HG03565 (cell line): Measurements from ENCODE around the gene ZNF780B.
A peak's percentile ranks its signal among the peaks of the same experiment; 100 is the strongest.
"Not testable (repeated sequence)": the region's sequence is repeated elsewhere in the genome, so short reads cannot be mapped to it uniquely, and the experiment has no call there.

ENCODE experiments used
- ATAC-seq: cut with Tn5 transposase; IDR thresholded peaks from one replicate; pipeline ENCODE4 v1.9.1; 2021; ENCODE audit warnings: mild to moderate bottlenecking, moderate library complexity; ENCODE audit not compliant: unreplicated experiment

Gene ZNF780B

DNA sequence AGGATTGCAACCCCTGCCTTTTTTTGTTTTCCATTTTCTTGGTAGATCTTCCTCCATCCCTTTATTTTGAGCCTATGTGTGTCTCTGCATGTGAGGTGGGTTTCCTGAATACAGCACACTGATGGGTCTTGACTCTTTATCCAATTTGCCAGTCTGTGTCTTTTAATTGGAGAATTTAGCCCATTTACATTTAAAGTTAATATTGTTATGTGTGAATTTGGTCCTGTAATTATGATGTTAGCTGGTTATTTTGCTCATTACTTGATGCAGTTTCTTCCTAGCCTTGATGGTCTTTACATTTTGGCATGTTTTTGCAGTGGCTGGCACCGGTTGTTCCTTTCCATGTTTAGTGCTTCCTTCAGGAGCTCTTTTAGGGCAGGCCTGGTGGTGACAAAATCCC, 14.3 kb downstream of the ZNF780B start:
- ATAC-seq: not testable (repeated sequence)

- ATAC-seq: not testable (repeated sequence)
These were observed 18.0 kb downstream of the ZNF780B start for GRCh38 chr19:40038047-40038446.

- no peak for ATAC-seq
These were observed 20.0 kb downstream of the ZNF780B start for GRCh38 chr19:40035996-40036395.

- no peak for ATAC-seq
These were observed 22.0 kb downstream of the ZNF780B start for GRCh38 chr19:40033989-40034560.

GRCh38 chr19:40026597-40026970, 29.4 kb downstream of the ZNF780B start:
- no peak for ATAC-seq

- no peak for ATAC-seq
These were observed 30.0 kb downstream of the ZNF780B start for GRCh38 chr19:40025938-40026596.

DNA sequence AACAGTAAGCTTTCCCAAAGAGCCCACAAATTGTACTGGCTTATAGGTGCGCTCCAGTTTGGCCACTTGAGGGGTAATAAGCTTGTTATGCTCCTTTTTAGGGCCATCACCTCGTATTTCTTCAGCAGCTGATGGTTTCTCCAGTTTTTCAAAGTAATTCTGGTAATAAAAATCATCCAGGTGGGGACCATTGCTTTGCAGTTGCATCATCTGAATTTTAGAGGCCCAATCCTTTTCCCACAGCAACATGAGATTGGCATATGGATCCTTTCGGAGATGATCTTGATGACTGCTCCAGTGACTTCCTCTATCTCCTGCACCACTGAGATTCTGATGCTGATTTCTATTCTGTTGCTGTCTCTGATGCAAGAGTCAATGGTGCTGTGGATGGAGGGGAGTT, 32.1 kb downstream of the ZNF780B start:
- ATAC-seq: no peak

GRCh38 chr19:40013991-40014390, 42.0 kb downstream of the ZNF780B start:
- no peak for ATAC-seq

GRCh38 chr19:40009674-40010073, 46.4 kb downstream of the ZNF780B start:
- no peak for ATAC-seq

DNA sequence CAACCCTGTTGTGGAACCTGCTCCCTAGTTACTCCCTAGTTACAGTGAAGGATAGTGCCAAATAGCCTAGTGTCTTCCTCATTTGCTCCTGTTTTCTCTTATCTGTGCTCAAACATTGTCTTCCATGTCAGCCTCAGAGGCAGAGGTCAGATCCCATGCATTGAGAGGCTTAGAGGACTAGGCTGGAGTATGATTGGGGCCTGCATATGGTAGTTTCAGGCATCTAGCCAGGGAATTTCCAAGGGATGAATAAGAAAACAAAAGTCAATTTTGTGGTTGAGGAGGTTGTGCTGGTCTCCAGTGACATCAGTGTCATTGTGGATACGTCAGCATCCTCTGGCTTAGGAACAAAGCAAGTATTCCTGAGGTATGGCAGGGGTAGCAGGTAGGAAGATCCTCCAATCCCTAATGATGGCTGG, 49.7 kb downstream of the ZNF780B start:
- no peak for ATAC-seq

DNA sequence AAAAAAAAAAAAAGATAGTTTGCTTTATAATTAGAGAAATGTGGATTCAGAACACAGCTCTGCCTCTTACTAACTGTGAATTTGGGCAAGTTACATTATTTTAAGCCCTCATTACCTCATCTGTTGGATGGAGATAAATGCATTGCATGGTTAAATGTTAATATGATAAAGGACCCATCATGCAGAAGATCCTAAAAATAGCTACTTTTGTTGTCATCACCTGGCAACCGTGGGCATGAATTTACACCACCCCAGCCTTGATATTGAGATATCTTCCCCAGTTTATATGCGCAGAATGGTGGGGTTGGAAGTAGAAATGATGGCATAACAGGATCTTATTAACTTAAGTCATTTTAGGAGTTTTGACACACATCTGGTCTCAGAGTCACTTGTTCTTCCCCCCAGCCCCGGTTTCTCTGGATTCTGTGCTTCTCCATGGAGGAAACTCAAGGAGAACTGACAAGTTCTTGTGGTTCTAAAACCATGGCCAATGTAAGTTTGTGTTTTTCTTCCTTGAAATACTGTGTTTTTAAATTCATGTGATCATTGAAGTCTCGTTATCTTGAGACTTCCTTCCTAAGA, 50.2 kb downstream of the ZNF780B start:
- ATAC-seq: no peak

- no peak for ATAC-seq
These were observed 57.5 kb downstream of the ZNF780B start for GRCh38 chr19:39998501-39998900.

DNA sequence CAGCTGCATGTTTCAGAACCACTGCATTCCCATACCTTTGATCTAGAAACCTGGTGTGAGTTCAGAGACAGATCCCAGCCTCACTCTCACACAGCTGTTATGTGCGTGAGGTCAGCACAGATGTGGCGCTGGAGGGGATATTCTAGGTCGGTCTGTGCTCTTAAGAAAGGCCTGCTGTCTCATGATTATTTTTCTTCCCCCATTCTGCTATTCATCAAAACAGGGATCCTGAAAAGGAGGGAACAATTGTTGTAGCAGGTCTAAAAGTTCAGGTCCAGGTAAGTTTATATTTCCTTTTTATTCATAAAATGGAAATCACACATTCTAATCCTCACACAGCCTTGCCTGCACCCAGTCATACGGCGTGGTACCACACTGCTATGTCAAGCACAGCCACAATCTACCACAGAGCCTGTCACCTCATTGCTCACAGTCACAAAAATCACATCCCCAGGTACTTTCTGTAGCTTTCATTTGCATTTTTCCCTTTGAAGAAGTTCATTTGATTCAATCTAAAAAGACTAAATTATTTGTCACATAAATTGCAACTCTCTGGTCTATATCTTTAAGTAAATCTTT, 58.3 kb downstream of the ZNF780B start:
- no peak for ATAC-seq

DNA sequence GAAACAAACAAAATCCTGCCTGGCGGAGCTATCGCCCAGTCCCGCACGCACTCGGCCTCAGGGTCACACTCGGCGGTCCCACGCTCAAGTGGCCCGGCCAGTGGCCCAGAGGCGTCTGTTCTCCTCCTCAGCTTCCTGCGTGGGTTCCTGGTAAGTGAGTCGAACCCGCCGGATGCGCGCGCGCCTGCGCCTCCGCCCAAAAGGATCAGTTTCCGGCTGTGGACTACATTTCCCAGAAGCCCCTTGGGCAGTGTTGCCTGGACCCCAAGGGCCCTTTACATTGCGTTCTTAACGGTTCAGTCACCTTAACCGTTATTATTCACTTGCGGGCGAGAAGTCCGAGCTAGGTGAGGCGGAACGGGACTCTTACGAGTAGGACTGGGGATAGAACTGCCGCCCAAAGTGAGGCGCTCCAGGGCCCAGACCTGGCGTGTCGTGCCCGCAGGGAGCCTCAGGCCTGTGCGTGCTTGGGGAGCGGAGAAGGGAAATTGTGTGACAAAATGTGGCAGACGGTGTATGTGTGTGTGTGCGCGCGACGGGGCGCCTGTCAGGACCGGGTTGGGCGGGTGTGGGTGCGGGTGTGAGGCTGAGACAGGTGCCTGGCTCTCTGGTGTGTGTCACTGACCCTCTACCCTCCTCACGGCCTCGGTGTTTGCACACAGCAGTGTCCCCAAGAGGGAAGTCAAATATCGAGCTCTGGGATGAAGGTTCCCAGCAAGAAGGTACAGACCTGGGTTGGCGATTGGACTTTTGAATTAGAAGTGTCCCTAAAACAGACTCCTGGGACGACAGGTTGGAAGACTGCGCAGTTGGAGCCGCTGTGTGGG, 59.0 kb downstream of the ZNF780B start, which contains the start of gene ZNF546:
Gene ZNF546, plus strand, starts transcription at position 250 of the 827 bp plus-strand sequence. CDS start 1,267 bp downstream, outside the sequence.
- ATAC-seq: peak; percentile 72

GRCh38 chr19:39996218-39996810, 59.7 kb downstream of the ZNF780B start:
- peak; percentile 22 for ATAC-seq

- no peak for ATAC-seq
These were observed 60.2 kb downstream of the ZNF780B start for GRCh38 chr19:39995794-39996193.

DNA sequence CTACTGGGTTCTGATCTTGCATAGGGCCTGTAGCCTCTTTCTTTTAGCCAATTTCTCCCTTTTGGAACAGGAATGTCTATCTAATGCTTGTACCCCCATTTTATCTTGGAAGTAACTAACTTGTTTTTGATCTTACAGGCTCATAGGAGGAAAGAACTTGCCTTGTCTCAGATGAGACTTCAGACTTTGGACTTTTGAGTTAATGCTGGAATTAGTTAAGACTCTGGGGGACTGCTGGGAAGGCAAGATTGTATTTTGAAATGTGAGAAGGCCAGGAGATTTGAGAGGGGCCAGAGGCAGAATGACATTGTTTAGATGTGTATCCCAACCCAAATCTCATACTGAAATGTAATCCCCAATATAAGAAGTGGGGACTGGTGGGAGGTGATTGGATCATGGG, 61.7 kb downstream of the ZNF780B start:
- no peak for ATAC-seq

GRCh38 chr19:39993605-39994004, 62.4 kb downstream of the ZNF780B start:
- ATAC-seq: no peak

DNA sequence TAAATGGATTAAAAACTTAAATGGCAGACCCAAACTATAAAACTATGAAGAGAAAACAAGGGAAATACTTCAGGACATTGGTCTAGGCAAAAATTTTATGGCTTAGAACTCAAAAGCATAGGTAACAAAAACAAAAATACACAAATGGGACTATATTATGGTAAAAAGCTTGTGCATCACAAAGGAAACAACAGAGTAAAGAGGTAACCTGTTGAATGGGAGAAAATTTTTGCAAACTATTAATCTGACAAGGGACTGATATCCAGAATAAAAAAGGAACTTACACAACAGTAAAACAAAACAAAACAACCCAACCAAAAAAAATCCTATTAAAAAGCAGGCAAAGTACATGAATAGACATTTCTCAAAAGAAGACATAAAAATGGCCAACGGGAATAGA, 68.4 kb downstream of the ZNF780B start:
- no peak for ATAC-seq

DNA sequence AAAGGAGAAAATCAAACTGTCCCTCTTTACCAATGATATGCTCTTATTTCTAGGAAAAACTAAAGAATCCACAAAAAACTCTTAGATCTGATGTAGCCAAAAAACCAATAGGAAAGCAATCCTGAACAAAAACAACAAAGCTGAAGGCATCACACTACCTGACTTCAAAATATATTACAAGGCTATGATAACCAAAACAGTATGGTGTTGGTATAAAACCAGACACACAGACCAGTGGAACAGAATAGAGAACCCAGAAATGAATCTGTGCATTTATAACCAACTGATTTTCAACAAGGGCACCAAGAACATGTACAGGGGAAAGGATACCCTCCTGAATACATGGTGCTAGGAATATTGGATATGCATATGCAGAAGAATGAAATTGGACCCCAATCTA, 68.9 kb downstream of the ZNF780B start:
- ATAC-seq: no peak

DNA sequence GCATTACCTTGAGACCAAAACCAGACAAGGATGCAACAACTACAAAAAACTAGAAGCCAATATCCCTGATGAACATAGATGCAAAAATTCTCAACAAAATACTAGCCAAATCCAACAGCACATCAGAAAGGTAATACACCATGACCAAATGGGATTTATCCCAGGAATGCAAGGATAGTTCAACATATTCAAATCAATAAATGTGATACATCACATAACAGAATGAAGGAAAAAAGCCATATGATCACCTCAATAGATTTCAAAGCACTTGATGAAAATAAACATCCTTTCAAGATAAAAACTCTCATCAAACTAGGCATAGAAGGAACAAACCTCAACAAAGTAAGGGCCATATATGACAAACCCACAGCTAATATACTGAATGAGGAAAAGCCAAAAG, 69.4 kb downstream of the ZNF780B start:
- no peak for ATAC-seq
